Muscle of arm (tissue), 12 donors: Measurements from ENCODE around the gene IL12B. TPM values are rescaled to one million over a fixed set of nuclear protein-coding genes. Genes with fewer than 3 reads are reported as not detected.
"Not testable (repeated sequence)": the region's sequence is repeated elsewhere in the genome, so short reads cannot be mapped to it uniquely, and the experiment has no call there.

Source experiments
- DNase-seq: peaks from one replicate; pipeline ENCODE4 v3.0.0-alpha.2; 2013
- polyA plus RNA-seq, 12 donors: library from polyadenylated mRNA; unstranded; fragments of 120-200 nt; gene quantifications; one replicate each; pipeline ENCODE4 v1.2.1, GENCODE V29; 2013; ENCODE audit not compliant: insufficient read length in 12 of 12

IL12B gene
- polyA plus RNA-seq, 12 donors, result 0.06 to 0.12 TPM; not detected in 10

DNA sequence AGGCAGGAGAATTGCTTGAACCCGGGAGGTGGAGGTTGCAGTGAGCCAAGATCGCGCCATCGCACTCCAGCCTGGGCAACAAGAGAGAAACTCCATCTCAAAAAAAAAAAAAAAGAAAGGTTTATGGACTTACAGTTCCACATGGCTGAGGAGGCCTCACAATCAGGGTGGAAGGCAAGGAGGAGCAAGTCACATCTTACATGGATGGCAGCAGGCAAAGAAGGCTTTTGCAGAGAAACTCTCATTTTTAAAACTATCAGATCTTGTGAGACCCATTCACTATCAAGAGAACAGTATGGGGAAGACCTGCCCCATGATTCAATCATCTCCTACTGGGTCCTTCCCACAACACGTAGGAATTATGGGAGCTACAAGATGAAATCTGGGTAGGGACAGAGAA, 33.0 kb downstream of the IL12B start:
- DNase-seq, result not testable (repeated sequence)

DNA sequence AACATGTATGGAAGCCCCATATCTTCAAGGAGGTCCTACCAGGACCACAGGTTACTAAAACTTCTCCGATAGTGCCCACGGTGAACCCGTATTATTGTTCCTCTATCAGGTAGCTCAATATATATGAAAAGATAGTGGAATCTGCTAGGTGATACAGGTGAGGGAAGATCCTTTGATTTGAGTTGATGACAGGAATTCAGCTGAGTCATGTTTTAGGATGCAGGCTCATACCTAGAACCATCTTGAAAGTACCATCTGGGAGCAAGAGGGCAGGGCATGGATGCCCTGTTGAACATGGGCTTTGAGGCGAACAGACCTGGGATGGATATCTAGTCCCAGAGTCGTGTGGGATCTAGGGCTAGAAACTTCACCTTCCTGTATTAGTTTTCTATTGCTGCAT, 35.4 kb downstream of the IL12B start:
- no peak for DNase-seq

DNA sequence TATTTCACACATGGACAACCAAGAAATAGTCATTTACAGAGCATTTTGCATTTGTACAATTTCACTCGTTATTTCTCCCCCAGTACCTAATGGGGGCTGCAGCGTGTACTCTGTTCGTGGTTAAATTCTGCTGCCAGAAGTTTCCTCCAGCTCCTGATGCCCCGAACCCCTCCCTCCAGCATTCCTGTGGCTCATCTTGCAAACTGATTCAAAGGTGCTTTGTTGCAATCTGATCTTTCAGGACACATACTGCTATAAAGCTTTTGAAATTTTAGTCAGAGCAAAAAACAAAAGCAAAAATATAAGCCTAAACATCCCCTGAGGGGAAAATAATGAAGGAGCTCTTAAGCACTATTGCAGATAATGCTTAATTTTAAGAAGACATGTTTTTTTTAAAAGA, 39.5 kb downstream of the IL12B start:
- no peak for DNase-seq

DNA sequence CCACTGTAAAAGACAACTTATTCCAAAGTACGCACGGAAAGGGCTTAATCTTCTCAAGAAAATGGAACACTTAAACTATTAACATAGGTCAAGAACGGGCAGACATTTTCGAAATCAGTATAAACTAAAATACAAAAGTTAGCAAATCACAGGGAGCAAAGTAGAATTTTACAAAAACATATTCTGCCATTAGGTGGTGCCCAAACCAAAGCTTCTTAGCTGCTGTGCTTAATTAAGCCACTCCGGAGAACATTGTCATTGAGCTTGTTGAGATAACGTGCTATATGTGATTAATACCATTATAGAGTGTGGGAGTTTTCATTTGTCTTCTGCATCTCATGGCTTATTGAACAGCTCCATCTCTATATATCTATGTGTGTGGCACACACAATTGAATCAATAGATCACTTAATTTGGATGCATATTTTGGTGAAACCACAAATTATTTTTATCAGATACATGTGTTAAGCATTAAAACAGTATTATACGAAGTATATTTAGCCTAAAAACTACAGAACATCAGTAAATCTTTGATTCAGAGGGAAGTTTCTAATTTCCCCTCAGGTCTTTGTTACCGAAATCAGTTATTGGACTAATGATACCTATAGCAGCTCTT, 43.8 kb downstream of the IL12B start:
- peak; percentile 16 for DNase-seq

DNA sequence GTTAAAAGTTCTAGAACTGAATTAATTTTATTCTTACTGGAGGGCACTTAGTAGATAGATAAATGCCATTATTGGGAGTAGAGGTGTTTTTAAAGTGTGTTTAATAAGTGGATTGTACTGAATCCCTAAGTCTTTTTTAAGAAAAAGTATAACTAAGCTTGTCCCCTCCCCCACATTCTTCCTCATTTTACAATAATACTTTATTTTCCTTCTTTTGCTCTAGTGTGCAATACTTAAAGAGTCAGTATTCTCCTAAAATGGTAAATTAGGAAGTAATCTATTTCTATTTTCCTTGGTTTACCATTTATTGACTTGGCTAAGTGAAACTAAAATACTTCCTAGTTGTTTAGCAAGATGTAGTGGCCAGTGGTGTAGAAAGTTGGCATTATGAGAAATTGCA, 55.6 kb downstream of the IL12B start:
- no peak for DNase-seq

- DNase-seq, result no peak
Observed at GRCh38 chr5:159273923-159274322, 56.4 kb downstream of the IL12B start.

DNA sequence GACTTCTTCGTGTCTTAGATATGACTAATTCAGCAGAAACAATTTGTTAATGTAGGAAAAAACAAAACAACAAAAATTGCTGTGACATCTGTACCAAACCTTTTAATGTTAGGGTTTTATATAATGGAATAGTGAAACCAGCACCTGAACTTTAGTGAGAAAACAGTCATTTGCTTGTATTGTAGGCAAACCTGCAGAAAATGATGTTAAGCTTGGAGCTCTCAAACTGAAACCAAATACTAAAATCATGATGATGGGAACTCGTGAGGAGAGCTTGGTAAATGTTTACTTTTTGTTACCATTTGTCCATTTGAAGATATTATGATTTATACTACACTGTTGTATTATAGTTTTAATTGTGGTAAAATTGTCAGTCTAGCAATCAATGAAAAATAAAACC, 60.6 kb downstream of the IL12B start:
- no peak for DNase-seq

GRCh38 chr5:159266764-159267163, 63.5 kb downstream of the IL12B start:
- not testable (repeated sequence) for DNase-seq

Other genes with a start within 250 kb of the IL12B start
- 1,000 to 10,000 TPM in 1 of 12 donors, 10 to 100 TPM in 11; 16.2 to 1,015 (median 21.5) TPM for gene EBF1, start 230.6 kb downstream of the IL12B start, polyA plus RNA-seq
- 10 to 100 TPM in 11 of 12 donors, not detected in 1; 25.1 to 64.3 (median 37.0) TPM for gene RNF145, start 120.9 kb downstream of the IL12B start, polyA plus RNA-seq
- gene UBLCP1, start 67.2 kb downstream of the IL12B start, polyA plus RNA-seq, result 10 to 100 TPM in 11 of 12 donors, not detected in 1; 16.6 to 30.4 (median 26.4) TPM